OCI-M1 (cell line): ENCODE measurements around the gene IFNAR2.
"Not testable (repeated sequence)": the region's sequence is repeated elsewhere in the genome, so short reads cannot be mapped to it uniquely, and the experiment has no call there.

Experiments used
- DNase-seq: peaks from one replicate; lab custom pipeline; 2025; lab: John Stamatoyannopoulos, UW

Gene IFNAR2

DNA sequence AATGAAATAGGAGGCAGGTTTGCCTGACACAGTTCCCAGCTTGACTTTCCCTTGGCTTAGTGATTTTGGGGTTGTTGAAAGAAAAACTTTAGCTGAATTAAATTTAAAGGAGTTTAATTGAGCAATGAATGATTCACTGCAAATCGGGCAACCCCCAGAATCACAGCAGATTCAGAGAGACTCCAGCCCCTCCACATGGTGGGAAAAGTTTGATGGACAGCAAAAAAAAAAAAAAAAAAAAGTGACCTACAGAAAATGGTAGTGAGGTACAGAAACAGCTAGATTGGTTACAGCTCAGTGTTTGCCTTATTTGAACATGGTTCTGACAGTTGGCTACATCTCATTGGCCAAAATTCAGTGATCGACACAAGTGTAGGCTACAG lies 12.6 kb upstream of the IFNAR2 start:
- no peak for DNase-seq

DNA sequence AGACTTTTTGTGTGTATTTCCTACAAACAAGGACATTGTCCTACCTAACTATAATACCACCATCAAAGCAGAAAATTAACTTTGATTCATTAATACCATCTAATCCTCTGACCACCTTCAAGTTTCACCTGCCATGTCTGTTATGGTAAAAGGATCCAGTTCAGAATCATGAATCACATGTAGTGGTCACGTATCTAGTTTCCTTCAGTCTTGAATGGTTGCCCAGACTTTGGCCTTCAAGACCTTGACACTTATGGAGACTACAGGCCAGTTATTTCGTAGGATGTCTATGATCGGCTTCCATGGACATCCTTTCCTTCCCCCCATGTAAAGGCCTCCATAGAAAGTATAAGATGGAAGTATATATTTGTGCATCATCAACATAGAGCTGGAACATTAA lies 10.4 kb upstream of the IFNAR2 start:
- no peak for DNase-seq

DNA sequence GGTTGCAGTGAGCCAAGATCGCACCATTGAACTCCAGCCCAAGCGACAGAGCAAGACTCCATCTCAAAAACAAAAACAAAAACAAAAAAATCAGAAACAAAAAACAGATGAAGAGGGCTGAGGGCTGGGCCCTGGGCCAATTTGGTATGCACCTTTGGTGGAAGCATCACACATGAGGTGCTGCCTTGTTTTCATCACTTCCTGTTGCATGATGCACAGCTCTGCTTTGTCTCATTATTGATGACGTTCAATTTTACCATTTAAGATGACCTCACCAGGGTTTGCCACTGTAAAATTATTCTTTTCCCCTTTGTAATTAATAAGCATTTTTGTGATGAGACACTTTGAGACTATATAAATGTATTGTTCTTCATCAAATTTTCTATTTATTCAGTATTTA lies 9.8 kb upstream of the IFNAR2 start:
- no peak for DNase-seq

DNA sequence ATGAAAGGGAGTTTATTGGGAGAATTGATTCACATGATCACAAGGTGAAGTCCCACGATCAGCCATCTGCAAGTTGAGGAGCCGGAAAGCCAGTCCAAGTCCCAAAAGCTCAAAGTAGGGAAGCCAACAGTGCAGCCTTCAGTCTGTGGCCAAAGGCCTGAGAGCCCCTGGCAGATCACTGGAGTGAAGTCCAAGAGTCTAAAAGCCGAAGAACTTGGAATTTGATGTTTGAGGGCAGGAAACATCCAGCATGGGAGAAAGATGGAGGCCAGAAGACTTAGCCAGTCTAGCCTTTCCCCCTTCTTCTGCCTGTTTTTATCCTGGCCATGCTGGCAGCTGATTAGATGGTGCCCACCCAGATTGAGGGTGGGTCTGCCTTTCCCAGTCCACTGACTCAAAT lies 4.4 kb upstream of the IFNAR2 start:
- DNase-seq: not testable (repeated sequence)

DNA sequence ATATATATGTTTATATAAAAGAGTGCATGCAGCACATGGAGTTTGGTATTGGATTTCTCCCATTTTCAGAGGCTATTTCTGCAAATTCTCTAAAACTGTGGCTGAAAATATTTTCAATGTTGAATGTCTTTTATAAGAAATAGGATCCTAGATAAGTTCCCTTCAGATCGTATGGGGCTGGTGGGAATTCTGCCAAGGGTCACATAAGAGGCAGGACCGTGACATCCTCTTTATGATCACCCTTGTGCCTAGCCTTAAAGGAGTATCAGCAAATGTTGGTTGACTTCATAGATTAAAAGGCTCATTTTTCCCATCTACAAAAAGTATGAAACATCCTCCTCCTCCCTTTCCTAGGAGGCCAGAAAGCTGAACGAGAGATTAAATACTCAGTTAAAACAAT lies 1.3 kb upstream of the IFNAR2 start:
- peak; percentile 58 for DNase-seq

DNA sequence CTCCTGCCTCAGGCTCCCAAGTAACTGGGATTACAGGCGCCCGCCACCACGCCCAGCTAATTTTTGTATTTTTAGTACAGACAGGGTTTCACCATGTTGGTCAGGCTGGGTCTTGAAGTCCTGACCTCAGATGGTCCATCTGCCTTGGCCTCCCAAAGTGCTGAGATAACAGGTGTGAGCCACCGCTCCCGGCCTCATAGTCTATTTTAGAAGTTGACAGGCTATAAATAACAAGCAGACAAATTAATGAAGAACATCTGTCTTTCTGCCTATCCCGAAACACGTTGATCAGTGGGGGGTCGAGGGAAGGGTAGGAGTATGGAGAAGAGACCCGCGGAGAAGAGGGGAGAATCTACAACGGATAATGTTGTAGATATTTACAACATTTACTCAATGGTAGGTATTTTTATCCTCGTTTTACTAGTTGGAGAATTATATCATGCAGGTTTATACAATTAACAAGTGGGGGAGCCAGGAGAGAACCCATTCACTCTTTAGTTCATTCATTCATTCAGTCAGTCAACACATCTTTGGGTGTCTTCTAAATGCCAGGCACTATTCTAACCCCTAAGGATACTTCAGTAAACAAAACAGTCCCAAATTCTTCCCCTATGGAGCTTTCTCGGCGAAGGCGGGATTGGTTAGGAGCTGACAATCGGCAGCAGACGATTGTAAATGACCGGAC lies 497 bp upstream of the IFNAR2 start:
- no peak for DNase-seq

DNA sequence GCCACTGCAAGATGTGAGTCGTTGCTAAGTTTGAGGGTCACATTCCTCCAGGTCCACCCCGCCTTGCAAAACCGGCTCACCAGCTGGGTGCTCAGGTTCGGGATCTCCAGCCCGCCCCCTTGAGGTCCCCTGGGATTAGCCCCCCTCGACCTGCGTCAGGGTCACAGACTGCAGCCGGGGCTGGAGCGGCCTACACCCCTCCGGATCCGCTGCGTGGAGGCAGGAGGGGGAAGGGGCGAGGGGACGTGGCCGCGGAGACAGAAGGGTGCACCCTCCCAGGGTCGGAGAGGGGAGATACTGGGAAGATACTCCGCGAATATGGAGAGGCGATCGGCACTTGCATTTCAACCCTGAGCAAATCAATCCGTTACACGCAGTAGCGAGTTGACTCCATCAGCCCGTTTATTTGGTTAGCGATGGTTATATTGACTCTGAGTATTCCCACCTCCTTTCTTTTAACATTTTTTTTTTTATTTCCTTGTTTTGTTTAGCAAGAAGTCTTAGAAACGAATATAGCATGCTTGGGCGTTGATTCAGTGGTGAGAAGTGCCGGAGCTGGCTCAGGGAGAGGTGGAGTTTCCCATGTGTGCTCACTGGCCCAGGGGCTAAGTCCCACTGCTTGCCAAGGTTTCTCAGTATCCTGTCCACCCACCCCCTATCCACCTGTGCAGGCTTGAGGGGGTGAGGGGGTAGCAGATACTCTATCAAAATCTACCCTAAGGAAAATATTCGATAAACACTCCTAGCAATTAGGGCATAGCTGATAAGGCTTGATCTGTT lies 997 bp downstream of the IFNAR2 start:
- DNase-seq: peak; percentile 73

DNA sequence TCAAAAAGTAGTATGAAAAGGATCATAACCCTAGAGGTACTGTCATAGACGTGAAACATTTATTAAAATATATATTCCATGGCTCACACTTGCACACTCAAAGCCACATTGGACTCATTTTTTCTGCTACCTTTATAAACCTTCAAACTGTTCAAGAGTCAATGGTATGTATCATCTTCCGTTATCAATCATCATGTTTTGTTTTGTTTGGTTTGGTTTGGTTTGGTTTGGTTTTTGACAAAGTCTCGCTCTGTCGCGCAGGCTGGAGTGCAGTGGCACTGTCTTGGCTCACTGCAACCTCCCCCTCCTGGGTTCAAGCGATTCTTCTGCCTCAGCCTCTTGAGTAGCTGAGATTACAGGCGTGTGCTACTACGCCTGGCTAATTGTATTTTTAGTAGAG lies 1.8 kb downstream of the IFNAR2 start:
- DNase-seq: no peak

DNA sequence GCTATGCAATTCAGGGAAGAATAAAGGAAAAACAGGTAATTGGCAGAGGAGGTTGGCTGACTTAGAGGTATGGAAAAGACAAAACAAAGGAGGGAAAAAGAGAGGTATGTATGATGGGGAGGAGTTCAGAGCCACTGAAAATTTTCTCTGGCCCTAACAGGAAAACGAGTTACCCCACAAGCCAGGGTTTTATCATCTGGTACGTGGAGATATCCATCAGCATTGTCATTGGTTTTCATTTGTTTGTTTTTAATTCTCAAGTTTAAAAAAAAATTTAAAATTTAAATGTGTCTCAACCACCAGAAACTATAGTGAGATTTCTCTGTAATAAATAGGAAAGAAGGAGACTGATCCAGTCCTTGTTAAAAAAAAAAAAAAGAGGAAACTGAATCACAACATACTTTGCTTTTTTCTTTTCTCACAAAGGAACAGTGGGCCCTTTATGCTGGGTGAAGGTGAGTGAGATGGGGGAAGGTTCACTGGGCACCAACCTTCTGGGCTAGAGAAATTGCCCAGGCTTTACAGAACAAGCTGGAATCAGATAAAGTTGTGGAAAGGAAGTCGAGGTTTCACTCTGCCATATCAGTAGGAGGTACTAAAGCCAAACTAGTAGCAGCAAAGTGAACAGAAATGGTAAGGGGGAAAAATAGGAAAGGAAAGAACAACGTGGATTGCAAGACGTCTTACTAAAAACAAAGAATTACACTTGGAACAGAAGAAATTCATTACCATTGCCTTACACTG lies 2.7 kb downstream of the IFNAR2 start:
- peak; percentile 75 for DNase-seq

DNA sequence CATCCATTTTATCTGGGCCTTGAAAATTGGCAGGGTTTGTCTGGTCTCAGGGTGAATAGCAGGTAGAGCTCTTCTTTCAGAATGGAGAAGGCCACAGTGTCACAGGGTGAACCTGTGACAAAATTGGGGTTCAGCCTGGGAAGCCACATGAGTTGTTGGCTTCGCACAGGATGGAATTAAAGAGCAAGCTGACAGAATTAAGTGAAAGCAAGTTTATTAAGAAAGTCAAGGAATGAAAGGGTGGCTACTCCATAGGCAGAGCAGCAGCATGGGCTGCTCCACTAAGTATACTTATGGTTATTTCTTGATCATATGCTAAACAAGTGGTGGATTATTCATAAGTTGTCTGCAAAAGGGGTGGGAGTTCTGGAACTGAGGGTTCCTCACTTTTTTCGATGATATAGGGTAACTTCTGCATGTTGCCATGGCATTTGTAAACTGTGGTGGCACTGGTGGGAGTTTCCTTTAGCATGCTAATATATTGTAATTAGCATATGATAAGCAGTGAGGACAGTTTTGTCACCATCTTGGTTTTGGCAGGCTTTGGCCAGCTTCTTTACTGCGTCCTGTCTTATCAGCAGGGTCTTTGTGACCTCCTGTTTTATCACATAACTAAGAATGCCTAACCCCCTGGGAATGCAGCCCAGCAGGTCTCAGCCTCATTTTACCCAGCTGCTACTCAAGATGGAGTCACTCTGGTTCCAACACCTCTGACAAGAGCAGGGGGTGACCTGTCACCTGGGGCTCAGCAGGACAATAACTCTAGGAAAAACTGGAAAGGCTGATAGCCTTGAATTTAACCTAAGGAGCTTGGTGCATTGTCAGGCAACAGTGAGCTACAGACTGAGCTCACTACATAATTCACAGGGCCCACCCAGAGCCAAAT lies 5.1 kb downstream of the IFNAR2 start:
- no peak for DNase-seq

DNA sequence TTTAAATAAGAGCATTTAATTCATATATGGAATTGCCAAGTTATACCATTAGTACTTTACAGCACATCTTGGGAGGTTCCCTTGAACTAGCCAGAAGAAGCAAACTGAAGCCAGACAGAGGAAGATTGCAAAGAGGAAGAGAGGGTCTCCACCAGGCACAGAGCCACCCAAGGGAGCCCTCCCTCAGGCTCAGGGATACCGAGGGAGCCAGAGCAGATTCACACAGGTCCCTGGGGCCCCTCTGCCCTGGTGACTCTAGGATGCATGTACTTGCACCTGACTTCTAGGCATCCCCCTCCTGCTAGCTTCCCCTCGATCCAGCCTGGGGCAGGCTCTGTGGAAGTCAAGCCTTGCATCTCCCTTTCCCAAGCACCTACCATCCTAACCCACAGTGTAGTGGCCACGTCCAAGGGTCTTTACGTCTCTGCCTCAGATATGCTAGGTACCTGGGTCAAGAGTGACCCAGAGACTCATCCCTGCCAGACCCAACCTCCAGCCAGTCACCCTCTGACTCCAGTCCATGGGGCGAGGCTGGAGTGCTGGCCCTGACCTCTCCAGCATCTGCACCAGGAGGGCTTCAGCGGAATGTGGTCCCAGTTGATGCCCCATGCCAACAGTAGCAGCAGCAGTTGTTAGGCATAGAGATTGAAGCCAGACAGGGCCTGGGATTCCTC lies 6.4 kb downstream of the IFNAR2 start:
- DNase-seq: no peak

DNA sequence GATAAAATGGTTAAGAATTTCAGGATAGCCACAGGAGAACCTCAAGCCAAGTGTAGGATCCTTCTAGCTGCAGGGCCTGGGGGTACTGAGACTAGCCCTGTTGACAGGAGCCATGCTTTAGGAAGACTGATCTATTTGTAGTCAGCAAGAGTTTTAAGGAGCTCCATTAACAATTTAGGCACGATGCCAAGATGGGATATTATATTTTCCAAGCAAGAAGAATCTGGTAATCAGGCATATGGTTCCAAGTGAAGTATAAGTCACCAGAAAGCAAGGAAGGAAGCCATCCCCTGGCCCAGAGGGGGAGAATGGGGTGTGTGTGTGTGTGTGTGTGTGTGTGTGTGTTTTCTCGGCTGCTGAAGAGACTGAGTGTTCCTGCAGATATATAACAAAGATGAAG lies 7.0 kb downstream of the IFNAR2 start:
- DNase-seq: no peak

DNA sequence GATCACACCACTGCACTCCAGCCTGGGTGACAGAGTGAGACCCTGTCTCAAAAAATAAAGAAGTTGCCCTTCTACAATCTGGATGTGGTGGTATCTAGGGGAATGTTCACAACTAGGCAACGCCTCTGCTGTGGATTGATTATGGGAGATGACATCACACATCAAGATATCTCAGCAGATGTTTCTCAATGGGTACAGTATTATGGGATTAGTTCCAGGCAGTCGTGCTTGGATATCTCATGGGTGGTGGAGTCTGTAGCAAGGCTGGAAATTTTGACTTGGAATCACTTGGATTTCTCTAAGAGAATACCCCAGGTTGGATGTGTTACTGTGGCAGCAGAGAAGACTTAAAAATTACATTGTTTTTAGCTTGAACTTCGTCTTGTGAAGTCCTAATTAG lies 7.7 kb downstream of the IFNAR2 start:
- DNase-seq: no peak

DNA sequence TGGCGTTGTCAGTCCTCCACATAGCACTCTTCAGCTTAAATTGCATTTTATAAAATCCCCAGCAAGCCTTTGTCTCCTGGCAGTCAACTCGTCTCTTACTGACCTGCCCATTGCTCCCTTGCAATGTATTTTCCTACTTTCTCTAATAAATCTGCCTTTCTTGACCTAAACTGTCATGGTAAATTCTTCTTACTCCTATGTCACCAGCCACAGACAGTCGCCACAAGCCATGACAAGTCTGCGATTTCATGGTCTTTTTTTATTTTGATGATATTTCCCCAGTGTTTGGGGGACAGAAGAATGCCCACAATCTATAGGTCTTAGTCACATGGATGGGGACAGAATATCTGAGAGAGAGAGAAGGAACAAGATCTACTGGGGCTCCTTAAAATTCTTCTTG lies 8.4 kb downstream of the IFNAR2 start:
- no peak for DNase-seq

DNA sequence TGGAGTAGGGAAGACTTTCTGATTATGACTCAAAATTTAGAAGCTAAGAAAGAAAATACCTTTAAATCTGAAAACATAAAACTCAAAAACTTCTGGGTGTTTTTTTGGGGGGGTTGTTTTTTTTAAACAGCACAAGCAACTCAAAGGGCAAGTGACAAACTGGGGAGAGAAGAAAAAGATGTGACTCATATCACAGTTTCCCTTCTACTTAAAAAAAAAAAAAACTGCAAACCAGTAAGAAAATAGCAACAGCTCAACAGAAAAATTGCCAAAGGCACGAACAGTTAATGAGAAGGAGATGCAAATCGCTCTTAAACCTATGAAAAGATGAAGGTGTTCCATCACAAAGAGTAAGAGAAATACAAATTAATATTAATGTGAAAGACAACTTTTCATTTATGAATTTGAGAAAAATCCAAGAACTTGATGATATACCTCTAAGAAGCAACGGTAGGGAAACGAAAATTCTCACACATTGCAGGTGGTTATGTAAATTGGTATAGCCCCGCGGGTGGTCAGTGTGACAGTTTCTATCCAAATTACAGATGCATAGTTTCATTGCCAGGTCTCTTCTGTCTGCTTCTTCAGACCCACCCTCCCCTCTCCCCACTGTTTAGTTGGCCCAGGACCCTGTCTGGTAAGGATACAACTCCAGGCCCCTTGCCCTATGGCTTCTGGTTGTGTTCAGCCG lies 9.0 kb downstream of the IFNAR2 start:
- no peak for DNase-seq

DNA sequence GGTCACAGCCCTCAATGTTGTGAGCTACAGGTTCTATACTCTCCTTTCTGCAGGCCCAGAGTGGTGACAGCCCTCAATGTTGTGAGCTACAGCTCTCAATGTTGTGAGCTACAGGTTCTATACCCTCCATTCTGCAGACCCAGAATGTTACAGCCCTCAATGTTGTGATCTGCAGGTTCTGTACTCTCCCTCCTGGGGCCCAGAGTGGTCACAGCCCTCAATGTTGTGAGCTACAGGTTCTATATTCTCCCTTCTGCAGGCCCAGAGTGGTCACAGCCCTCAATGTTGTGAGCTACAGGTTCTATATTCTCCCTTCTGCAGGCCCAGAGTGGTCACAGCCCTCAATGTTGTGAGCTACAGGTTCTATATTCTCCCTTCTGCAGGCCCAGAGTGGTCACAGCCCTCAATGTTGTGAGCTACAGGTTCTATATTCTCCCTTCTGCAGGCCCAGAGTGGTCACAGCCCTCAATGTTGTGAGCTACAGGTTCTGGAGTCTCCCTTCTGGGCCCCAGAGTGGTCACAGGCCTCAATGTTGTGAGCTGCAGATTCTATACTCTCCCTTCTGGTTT lies 9.9 kb downstream of the IFNAR2 start:
- DNase-seq: not testable (repeated sequence)

DNA sequence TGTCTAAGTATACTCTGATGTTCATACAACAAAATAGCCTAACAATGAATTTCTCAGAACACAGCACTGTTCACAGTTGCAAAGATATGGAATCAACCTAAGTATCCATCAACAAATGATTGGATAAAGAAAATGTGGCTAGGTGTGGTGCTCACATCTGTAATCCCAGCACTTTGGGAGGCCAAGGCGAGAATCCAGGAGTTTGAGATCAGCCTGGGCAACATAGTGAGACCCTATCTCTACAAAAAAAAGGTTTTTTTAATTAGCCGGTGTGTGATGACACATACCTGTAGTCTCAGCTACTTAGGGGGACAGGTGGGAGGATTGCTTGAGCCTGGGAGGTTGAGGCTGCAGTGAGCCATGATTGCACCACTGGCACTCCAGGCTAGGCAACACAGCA lies 10.7 kb downstream of the IFNAR2 start:
- DNase-seq: no peak

DNA sequence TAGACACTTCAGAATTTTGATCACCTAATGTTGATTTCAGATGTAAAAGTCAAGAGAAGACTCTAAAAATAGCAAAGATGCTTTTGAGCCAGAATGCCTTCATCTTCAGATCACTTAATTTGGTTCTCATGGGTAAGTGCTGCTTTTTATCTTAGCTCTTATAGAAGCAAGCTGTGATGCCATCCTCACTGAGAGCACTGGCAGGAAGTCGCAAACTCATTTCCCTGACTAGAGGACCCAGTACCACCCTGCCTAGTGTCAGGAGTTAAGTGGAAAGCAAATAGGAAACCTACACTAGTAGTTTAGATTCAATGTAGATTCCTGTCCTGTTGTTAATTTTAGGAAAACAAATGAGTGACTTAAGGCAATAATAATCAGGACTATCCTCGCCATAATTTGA lies 12.1 kb downstream of the IFNAR2 start:
- DNase-seq: no peak

DNA sequence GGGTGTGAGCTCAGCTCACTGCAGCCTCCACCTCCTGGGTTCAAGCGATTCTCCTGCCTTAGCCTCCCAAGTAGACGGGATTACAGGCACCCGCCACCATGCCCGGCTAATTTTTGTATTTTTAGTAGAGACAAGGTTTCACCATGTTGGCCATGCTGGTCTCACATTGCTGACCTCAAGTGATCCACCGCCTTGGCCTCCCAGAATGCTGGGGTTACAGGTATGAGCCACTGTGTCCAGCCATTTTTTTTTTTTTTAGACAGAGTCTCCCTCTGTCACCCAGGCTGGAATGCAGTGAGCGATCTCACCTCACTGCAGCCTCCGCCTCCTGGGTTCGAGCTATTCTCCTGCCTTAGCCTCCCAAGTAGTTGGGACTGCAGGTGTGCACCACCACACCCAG lies 13.1 kb downstream of the IFNAR2 start:
- not testable (repeated sequence) for DNase-seq

DNA sequence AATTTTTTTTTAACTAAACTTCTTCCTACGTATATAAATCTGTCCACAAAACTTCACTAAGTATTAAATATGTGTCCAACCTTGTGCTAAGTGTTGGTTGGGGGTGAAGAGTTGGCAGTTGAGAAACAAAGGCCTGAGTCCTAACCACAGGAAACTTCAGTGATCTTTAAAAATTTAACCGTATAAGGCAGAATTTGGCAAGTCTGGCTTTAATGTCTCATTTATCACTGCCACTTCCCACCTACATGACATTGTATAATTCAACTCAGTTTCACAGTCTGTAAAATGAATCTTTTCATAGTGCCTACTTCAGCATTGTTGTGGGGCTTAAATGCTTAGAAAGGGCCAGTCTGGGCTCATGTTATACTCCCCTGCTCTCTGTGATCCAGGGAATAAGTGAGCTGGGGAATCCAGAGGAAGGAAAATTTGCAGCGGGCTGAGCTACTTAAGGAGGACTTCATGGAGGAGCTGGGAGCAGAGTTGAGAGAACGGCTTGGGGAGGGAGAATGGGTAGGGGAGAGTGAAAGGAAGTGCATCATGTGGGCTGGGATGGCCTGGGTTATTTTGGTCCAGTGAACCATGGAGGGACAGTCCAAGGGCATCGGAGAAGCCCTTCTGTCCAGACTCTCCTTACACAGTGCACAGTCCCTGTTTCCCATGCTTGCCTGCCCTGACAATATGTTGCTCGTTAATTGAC lies 14.5 kb downstream of the IFNAR2 start:
- peak; percentile 38 for DNase-seq
